GM12878 (cell line): ENCODE results near the gene CEP295NL. TPM values are rescaled to one million over a fixed set of nuclear protein-coding genes. Genes with fewer than 3 reads are reported as not detected.

Experiments used
- ATF7 ChIP-seq: fragments of 450-650 bp; IDR thresholded peaks from 2 replicates; pipeline ENCODE4 v1.6.1; 2016; ENCODE audit warnings: low read depth, mild to moderate bottlenecking
- BHLHE40 ChIP-seq, 2 experiments: fragments of 450-650 bp in 1 of 2; IDR thresholded peaks; 2 replicates each; pipeline ENCODE4 v1.6.1; 2011 to 2017; ENCODE audit warnings: low read depth in 2 of 2, borderline replicate concordance in 1 of 2, improper control_type of control experiment in 1 of 2, low read length in 1 of 2, mild to moderate bottlenecking in 1 of 2
- KAT2A ChIP-seq: conservative IDR thresholded peaks from 2 replicates; pipeline ENCODE4 v1.6.1; 2011; ENCODE audit warnings: low read depth, low read length; ENCODE audit not compliant: control insufficient read depth
- SKIL ChIP-seq: fragments of 450-650 bp; IDR thresholded peaks from 2 replicates; pipeline ENCODE4 v1.6.1; 2017; ENCODE audit warnings: mild to moderate bottlenecking, low read depth, inconsistent platforms; ENCODE audit not compliant: poor library complexity, severe bottlenecking
- TCF3 ChIP-seq: IDR thresholded peaks from 2 replicates; pipeline ENCODE4 v1.6.1; 2012; ENCODE audit warnings: low read depth, mild to moderate bottlenecking, low read length, borderline replicate concordance; ENCODE audit not compliant: insufficient read depth
- ZNF217 ChIP-seq: fragments of 450-650 bp; IDR thresholded peaks from 2 replicates; pipeline ENCODE4 v1.6.1; 2017; ENCODE audit warnings: antibody characterized with exemption, mild to moderate bottlenecking
- polyA plus RNA-seq, 11 experiments: library from polyadenylated mRNA; depleted of rRNA in 4 of 11; unstranded in 6 of 11; stranded (reverse) in 5 of 11; fragments of >200 nt; fragmentation: Nextera tagmentation in 4 of 11; fragmentation: Illumina TruSeq in 1 of 11; extraction: Ambion mirVana in 4 of 11; extraction: Trizol in 1 of 11; gene quantifications; 1 replicate in 1 of 11; 2 replicates in 10 of 11; pipeline versions ENCODE4 v1.2.1 to v1.2.3, GENCODE V29; 2011 to 2016; ENCODE audit warnings: inconsistent platforms in 2 of 11, missing spikeins in 2 of 11, low read depth in 1 of 11
- total RNA-seq, 4 experiments: library from RNA; depleted of rRNA in 3 of 4; stranded (reverse); fragments of >200 nt in 3 of 4; fragmentation: Illumina TruSeq in 1 of 4; extraction: Trizol in 1 of 4; gene quantifications; 2 replicates each; pipeline versions ENCODE4 v1.2.1 to v1.2.3, GENCODE V29; 2013 to 2021
- TF ChIP-seq, protein P1 (sequence below): IDR thresholded peaks from 2 replicates; pipeline ENCODE4 v1.6.1; 2011; ENCODE audit warnings: borderline replicate concordance, low read depth, mild to moderate bottlenecking, moderate library complexity, mixed read lengths, low read length; ENCODE audit not compliant: insufficient read depth; ENCODE audit errors: extremely low read length
- TF ChIP-seq, protein P2 (sequence below): IDR thresholded peaks from 2 replicates; pipeline ENCODE4 v1.6.1; 2012; ENCODE audit warnings: improper control_type of control experiment, low read depth, low read length; ENCODE audit not compliant: insufficient replicate concordance

CEP295NL gene
- total and polyA plus RNA-seq, 10 of the 15 experiments (the other 5 are each of a cell fraction or from before 2014, with no cell fraction given), result not detected

GRCh38 chr17:78891406-78892061 lies 11.5 kb downstream of the CEP295NL start (continued):
- TF ChIP-seq SKIL (no peak), TCF3 (no peak), KAT2A (no peak), ZNF217 (no peak), ATF7 (no peak), BHLHE40 (IDR thresholded peaks at IDR 0.05; ENCODE audit: borderline replicate concordance in 1 of 2, low read depth in 2 of 2, low read length in 1 of 2) (no peak)
- TF ChIP-seq, protein P1, sequence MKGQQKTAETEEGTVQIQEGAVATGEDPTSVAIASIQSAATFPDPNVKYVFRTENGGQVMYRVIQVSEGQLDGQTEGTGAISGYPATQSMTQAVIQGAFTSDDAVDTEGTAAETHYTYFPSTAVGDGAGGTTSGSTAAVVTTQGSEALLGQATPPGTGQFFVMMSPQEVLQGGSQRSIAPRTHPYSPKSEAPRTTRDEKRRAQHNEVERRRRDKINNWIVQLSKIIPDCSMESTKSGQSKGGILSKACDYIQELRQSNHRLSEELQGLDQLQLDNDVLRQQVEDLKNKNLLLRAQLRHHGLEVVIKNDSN, result no peak
- TF ChIP-seq, protein P2, sequence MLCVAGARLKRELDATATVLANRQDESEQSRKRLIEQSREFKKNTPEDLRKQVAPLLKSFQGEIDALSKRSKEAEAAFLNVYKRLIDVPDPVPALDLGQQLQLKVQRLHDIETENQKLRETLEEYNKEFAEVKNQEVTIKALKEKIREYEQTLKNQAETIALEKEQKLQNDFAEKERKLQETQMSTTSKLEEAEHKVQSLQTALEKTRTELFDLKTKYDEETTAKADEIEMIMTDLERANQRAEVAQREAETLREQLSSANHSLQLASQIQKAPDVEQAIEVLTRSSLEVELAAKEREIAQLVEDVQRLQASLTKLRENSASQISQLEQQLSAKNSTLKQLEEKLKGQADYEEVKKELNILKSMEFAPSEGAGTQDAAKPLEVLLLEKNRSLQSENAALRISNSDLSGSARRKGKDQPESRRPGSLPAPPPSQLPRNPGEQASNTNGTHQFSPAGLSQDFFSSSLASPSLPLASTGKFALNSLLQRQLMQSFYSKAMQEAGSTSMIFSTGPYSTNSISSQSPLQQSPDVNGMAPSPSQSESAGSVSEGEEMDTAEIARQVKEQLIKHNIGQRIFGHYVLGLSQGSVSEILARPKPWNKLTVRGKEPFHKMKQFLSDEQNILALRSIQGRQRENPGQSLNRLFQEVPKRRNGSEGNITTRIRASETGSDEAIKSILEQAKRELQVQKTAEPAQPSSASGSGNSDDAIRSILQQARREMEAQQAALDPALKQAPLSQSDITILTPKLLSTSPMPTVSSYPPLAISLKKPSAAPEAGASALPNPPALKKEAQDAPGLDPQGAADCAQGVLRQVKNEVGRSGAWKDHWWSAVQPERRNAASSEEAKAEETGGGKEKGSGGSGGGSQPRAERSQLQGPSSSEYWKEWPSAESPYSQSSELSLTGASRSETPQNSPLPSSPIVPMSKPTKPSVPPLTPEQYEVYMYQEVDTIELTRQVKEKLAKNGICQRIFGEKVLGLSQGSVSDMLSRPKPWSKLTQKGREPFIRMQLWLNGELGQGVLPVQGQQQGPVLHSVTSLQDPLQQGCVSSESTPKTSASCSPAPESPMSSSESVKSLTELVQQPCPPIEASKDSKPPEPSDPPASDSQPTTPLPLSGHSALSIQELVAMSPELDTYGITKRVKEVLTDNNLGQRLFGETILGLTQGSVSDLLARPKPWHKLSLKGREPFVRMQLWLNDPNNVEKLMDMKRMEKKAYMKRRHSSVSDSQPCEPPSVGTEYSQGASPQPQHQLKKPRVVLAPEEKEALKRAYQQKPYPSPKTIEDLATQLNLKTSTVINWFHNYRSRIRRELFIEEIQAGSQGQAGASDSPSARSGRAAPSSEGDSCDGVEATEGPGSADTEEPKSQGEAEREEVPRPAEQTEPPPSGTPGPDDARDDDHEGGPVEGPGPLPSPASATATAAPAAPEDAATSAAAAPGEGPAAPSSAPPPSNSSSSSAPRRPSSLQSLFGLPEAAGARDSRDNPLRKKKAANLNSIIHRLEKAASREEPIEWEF, result no peak
